CD14-positive monocyte (primary cell): ENCODE data around the gene DSC3. TPM values are rescaled to one million over a fixed set of nuclear protein-coding genes. Genes with fewer than 3 reads are reported as not detected.

Source experiments
- DNase-seq, 3 donors: peaks; one replicate each; pipeline ENCODE4 v3.0.0-alpha.2; 2011 to 2022
- H2AFZ ChIP-seq: 2 replicates; pipeline ENCODE4 v1.6.0; 2012; ENCODE audit warnings: mild to moderate bottlenecking, low read depth, low read length, inconsistent platforms; ENCODE audit not compliant: insufficient read depth, poor library complexity, severe bottlenecking
- H3K27ac ChIP-seq, 2 donors: 1 replicate in 1 of 2; 2 replicates in 1 of 2; pipeline ENCODE4 v1.5.1; 2012 to 2013; ENCODE audit warnings: low read length in 2 of 2, control low read depth in 1 of 2, inconsistent platforms in 1 of 2, low read depth in 1 of 2, mild to moderate bottlenecking in 1 of 2
- H3K27me3 ChIP-seq, 2 donors: one replicate each; pipeline versions ENCODE4 v1.6.0 to v1.6.1; 2011 to 2013; ENCODE audit warnings: low read length in 2 of 2; ENCODE audit not compliant: control insufficient read depth in 2 of 2, insufficient read depth in 2 of 2
- H3K36me3 ChIP-seq, 2 donors: replicated peaks in 1 of 2; 1 replicate in 1 of 2; 2 replicates in 1 of 2; pipeline versions ENCODE4 v1.5.1 to v1.6.1; 2012 to 2013; ENCODE audit warnings: low read length in 2 of 2, control low read depth in 1 of 2, inconsistent platforms in 1 of 2, mild to moderate bottlenecking in 1 of 2; ENCODE audit not compliant: insufficient read depth in 2 of 2, control insufficient read depth in 1 of 2
- H3K4me1 ChIP-seq, 2 donors: 1 replicate in 1 of 2; 2 replicates in 1 of 2; pipeline versions ENCODE4 v1.5.1 to v1.6.1; 2012 to 2013; ENCODE audit warnings: low read length in 2 of 2, control low read depth in 1 of 2, inconsistent platforms in 1 of 2, mild to moderate bottlenecking in 1 of 2, moderate library complexity in 1 of 2; ENCODE audit not compliant: insufficient read depth in 2 of 2, control insufficient read depth in 1 of 2
- H3K4me2 ChIP-seq: replicated peaks from 2 replicates; pipeline ENCODE3; 2012; ENCODE audit warnings: low read length, moderate library complexity, mild to moderate bottlenecking; ENCODE audit not compliant: poor library complexity, severe bottlenecking; ENCODE audit errors: extremely low read depth
- H3K4me3 ChIP-seq, 3 experiments: fragments of 200-600 bp in 1 of 3; sonication (generic) in 1 of 3; replicated peaks in 1 of 3; 1 replicate in 2 of 3; 2 replicates in 1 of 3; pipeline ENCODE4 v1.5.1; 2011 to 2013; ENCODE audit warnings: low read length in 3 of 3, mild to moderate bottlenecking in 3 of 3, control low read depth in 2 of 3, low read depth in 2 of 3, inconsistent platforms in 1 of 3, moderate library complexity in 1 of 3
- H3K79me2 ChIP-seq: 2 replicates; pipeline ENCODE4 v1.6.0; 2012; ENCODE audit warnings: mild to moderate bottlenecking, control low read depth, inconsistent platforms, low read length, moderate library complexity; ENCODE audit not compliant: insufficient read depth
- H3K9ac ChIP-seq: 2 replicates; pipeline ENCODE4 v1.6.0; 2017; ENCODE audit warnings: low read length, mild to moderate bottlenecking; ENCODE audit not compliant: insufficient read depth, poor library complexity, severe bottlenecking
- H3K9me3 ChIP-seq, 2 donors: replicated peaks in 1 of 2; 1 replicate in 1 of 2; 2 replicates in 1 of 2; pipeline versions ENCODE4 v1.5.1 to v1.6.1; 2012 to 2013; ENCODE audit warnings: low read length in 2 of 2, control low read depth in 1 of 2; ENCODE audit not compliant: control insufficient read depth in 1 of 2, insufficient read depth in 1 of 2
- H4K20me1 ChIP-seq: 2 replicates; pipeline ENCODE4 v1.6.0; 2012; ENCODE audit warnings: mild to moderate bottlenecking, low read length, control low read depth, moderate library complexity; ENCODE audit not compliant: insufficient read depth
- H3K27ac Mint-ChIP-seq, 7 donors: one replicate each; pipeline ENCODE4 v1.8.0; 2020; ENCODE audit warnings: mild to moderate bottlenecking in 7 of 7, mixed read lengths in 7 of 7, moderate library complexity in 6 of 7, inconsistent platforms in 2 of 7
- H3K27me3 Mint-ChIP-seq, 3 donors: one replicate each; pipeline ENCODE4 v1.8.0; 2021 to 2022; ENCODE audit warnings: low read depth in 3 of 3, mild to moderate bottlenecking in 3 of 3, mixed read lengths in 3 of 3, moderate library complexity in 3 of 3, inconsistent platforms in 1 of 3
- H3K36me3 Mint-ChIP-seq, 2 donors: one replicate each; pipeline ENCODE4 v1.8.0; 2020; ENCODE audit warnings: mixed read lengths in 2 of 2, inconsistent platforms in 1 of 2, mild to moderate bottlenecking in 1 of 2
- H3K4me1 Mint-ChIP-seq: one replicate; pipeline ENCODE4 v1.8.0; 2020; ENCODE audit warnings: mild to moderate bottlenecking, mixed read lengths
- H3K4me3 Mint-ChIP-seq, 2 donors: one replicate each; pipeline ENCODE4 v1.8.0; 2020; ENCODE audit warnings: mild to moderate bottlenecking in 2 of 2, mixed read lengths in 2 of 2, moderate library complexity in 1 of 2
- H3K9me3 Mint-ChIP-seq, 7 donors: one replicate each; pipeline ENCODE4 v1.8.0; 2020 to 2022; ENCODE audit warnings: mixed read lengths in 7 of 7, mild to moderate bottlenecking in 6 of 7, moderate library complexity in 6 of 7, inconsistent platforms in 2 of 7
- intact Hi-C, 2 donors: fragments of 100-400 bp; cut with micrococcal nuclease; formaldehyde crosslinking; loops; one replicate each; pipeline versions ENCODE4 v1.15.0 to v1.15.1; 2023
- polyA plus RNA-seq, 3 donors: library from polyadenylated mRNA; depleted of rRNA in 1 of 3; unstranded in 2 of 3; stranded (reverse) in 1 of 3; fragments of 300-500 nt in 2 of 3; fragments of >200 nt in 1 of 3; fragmentation: Illumina TruSeq in 2 of 3; gene quantifications; 1 replicate in 2 of 3; 2 replicates in 1 of 3; pipeline ENCODE4 v1.2.3, GENCODE V29; 2012 to 2021
- small RNA-seq: library from RNA; depleted of rRNA; stranded (forward); fragments of <200 nt; gene quantifications from one replicate; pipeline ENCODE3, GENCODE V24; 2012; ENCODE audit warnings: low read depth; ENCODE audit not compliant: insufficient read length
- TF ChIP-seq, protein P1 (sequence below): fragments of 200-600 bp; IDR thresholded peaks from one replicate; pipeline ENCODE4 v1.8.0; 2022; ENCODE audit warnings: antibody characterized with exemption, mild to moderate bottlenecking

DSC3 gene
- polyA plus RNA-seq, 3 donors = not detected

DNA sequence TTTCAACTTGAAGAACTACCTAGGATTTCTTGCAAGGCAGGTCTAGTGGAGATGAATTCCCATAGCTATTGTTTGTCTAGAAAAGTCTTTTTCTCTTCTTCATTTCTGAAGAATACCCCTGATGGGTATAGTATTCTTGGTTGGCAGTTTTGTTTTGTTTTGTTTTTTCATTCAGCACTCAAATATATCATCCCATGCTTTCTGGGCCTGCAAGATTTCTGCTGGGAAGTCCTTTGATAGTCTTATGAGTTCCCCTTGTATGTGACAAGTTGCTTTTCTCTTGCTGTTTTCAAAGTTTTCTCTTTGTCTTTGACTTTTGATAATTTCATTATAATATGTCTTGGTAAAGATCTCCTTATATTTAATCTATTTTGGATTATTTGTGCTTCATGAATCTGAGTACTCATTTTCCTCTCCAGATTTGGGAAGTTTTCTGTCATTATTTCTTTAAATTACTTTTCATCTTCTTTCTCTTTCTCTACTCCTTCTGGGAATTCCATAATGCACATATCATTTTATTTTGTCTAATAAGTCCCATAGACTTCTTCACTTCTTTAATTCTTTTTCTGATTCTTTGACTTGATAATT, 101.5 kb downstream of the DSC3 start:
- TF ChIP-seq, protein P1, sequence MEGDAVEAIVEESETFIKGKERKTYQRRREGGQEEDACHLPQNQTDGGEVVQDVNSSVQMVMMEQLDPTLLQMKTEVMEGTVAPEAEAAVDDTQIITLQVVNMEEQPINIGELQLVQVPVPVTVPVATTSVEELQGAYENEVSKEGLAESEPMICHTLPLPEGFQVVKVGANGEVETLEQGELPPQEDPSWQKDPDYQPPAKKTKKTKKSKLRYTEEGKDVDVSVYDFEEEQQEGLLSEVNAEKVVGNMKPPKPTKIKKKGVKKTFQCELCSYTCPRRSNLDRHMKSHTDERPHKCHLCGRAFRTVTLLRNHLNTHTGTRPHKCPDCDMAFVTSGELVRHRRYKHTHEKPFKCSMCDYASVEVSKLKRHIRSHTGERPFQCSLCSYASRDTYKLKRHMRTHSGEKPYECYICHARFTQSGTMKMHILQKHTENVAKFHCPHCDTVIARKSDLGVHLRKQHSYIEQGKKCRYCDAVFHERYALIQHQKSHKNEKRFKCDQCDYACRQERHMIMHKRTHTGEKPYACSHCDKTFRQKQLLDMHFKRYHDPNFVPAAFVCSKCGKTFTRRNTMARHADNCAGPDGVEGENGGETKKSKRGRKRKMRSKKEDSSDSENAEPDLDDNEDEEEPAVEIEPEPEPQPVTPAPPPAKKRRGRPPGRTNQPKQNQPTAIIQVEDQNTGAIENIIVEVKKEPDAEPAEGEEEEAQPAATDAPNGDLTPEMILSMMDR = no peak
- Histone ChIP-seq H3K4me1 (no peaks in the 10 kb centered on the region), H3K27me3 (no peaks in the 10 kb centered on the region), H3K4me2 (no peak overlapping the region), H3K27ac (no peak overlapping the region), H3K36me3 (no peaks in the 10 kb centered on the region), H3K9ac (no peak overlapping the region), H3K9me3 (peaks cover 9 to 18% of the 10 kb centered on the region in 2 donors), H4K20me1 (no peaks in the 10 kb centered on the region), H3K4me3 (no peak overlapping the region), H3K79me2 (no peaks in the 10 kb centered on the region), H2AFZ (no peak overlapping the region)
- Mint-ChIP-seq H3K27me3 (peaks cover 0 to 5% (median 1%) of the 10 kb centered on the region in 3 donors), H3K4me3 (no peak overlapping the region), H3K4me1 (no peaks in the 10 kb centered on the region), H3K27ac (no peak overlapping the region), H3K36me3 (no peaks in the 10 kb centered on the region), H3K9me3 (peaks cover 1 to 18% (median 12%) of the 10 kb centered on the region in 7 donors)
- DNase-seq = no peak
- intact Hi-C loops = no loop called here

Small RNAs within 50 kb of the gene (small RNA-seq; reads per million reads assigned to genes)
- not detected for gene RNU6-857P

Other genes starting within 250 kb of the DSC3 start
- 10 to 100 TPM in 1 of 3 donors, 1 to 10 TPM in 2; 3.2 to 11.3 (median 3.3) TPM for gene DSC2, start 59.7 kb upstream of the DSC3 start, polyA plus RNA-seq
- gene DSC1, start 120.1 kb upstream of the DSC3 start, polyA plus RNA-seq = not detected